A549 (cell line): ENCODE data around the gene TTLL9. TPM values are rescaled to one million over a fixed set of nuclear protein-coding genes. Genes with fewer than 3 reads are reported as not detected.
A peak's percentile ranks its signal among the peaks of the same experiment; 100 is the strongest.

Experiments used
- ATAC-seq, 2 experiments: fragments of 200-7000 bp in 1 of 2; fragments of >200 bp in 1 of 2; cut with Nextera tagmentation in 1 of 2; cut with Tn5 transposase in 1 of 2; 3 replicates each; pipeline versions ENCODE4 v1.8.0 to v1.9.1; 2018 to 2020; ENCODE audit warnings: mild to moderate bottlenecking in 1 of 2, moderate library complexity in 1 of 2
- CTCF ChIA-PET: fragments of 300-600 bp; sonication (Branson Sonifier 250); formaldehyde crosslinking; extraction: SDS; loops from one replicate; lab custom pipeline; 2021; ENCODE audit warnings: antibody characterized with exemption, inconsistent platforms; lab: Yijun Ruan, JAX
- POLR2A ChIA-PET: fragments of 350-600 bp; formaldehyde crosslinking; extraction: SDS; loops from one replicate; lab custom pipeline; 2021; ENCODE audit warnings: antibody characterized with exemption, inconsistent platforms; lab: Yijun Ruan, JAX
- DNase-seq, 2 experiments: peaks; one replicate each; pipeline versions ENCODE4 v3.0.0 to v3.0.0-alpha.2; 2011 to 2016; ENCODE audit warnings: low read depth in 1 of 2, low spot score in 1 of 2
- FAIRE-seq: peaks from 2 replicates; lab custom pipeline; 2011; peaks lifted over from hg19 to GRCh38; lab: Jason Lieb, UNC
- H3K27ac ChIP-seq, 2 experiments: fragments of >200 bp; sonication (Bioruptor Twin); formaldehyde crosslinking; 3 replicates each; pipeline ENCODE4 v1.5.1; 2016 to 2017
- H3K4me1 ChIP-seq: fragments of >200 bp; sonication (Bioruptor Twin); formaldehyde crosslinking; 3 replicates; pipeline ENCODE4 v1.6.1; 2016
- H3K4me2 ChIP-seq: fragments of >200 bp; sonication (Bioruptor Twin); formaldehyde crosslinking; 3 replicates; pipeline ENCODE4 v1.6.1; 2016
- H3K4me3 ChIP-seq: fragments of >200 bp; sonication (Bioruptor Twin); formaldehyde crosslinking; 3 replicates; pipeline ENCODE4 v1.5.1; 2016
- H3K9me3 ChIP-seq: fragments of >200 bp; sonication (Bioruptor Twin); formaldehyde crosslinking; 3 replicates; pipeline ENCODE4 v1.6.1; 2016
- CBX8 ChIP-seq: fragments of 200-600 bp; sonication (generic); IDR thresholded peaks from 2 replicates; pipeline ENCODE4 v1.6.1; 2016
- CHD2 ChIP-seq: fragments of 150-350 bp; IDR thresholded peaks from 2 replicates; pipeline ENCODE4 v1.6.1; 2014; ENCODE audit warnings: low read length; ENCODE audit not compliant: partially characterized antibody
- CHD4 ChIP-seq: fragments of 200-600 bp; sonication (generic); IDR thresholded peaks from 2 replicates; pipeline ENCODE4 v1.6.1; 2016; ENCODE audit warnings: antibody characterized with exemption, mild to moderate bottlenecking, borderline replicate concordance
- FOSB ChIP-seq: fragments of 250-450 bp; sonication (Bioruptor Pico); IDR thresholded peaks from 2 replicates; pipeline ENCODE4 v1.5.0; 2020; ENCODE audit warnings: mild to moderate bottlenecking, moderate library complexity
- HEYL ChIP-seq: fragments of 250-450 bp; sonication (Bioruptor Pico); IDR thresholded peaks from 2 replicates; pipeline ENCODE4 v1.8.0; 2021; ENCODE audit warnings: mild to moderate bottlenecking, moderate library complexity
- HOXA7 ChIP-seq: fragments of 250-450 bp; sonication (Bioruptor Pico); IDR thresholded peaks from 2 replicates; pipeline ENCODE4 v1.5.0; 2020; ENCODE audit warnings: mild to moderate bottlenecking, moderate library complexity
- HOXB13 ChIP-seq: fragments of 250-450 bp; sonication (Bioruptor Pico); IDR thresholded peaks from 2 replicates; pipeline ENCODE4 v1.5.0; 2020; ENCODE audit warnings: low read depth, mild to moderate bottlenecking, moderate library complexity
- HOXB5 ChIP-seq: fragments of 250-450 bp; sonication (Bioruptor Pico); IDR thresholded peaks from 2 replicates; pipeline ENCODE4 v1.5.0; 2020; ENCODE audit warnings: mild to moderate bottlenecking, moderate library complexity
- JUNB ChIP-seq: fragments of >200 bp; sonication (Bioruptor Twin); formaldehyde crosslinking; IDR thresholded peaks from 2 replicates; pipeline ENCODE4 v1.6.1; 2016
- KDM1A ChIP-seq: fragments of 200-600 bp; sonication (generic); IDR thresholded peaks from 2 replicates; pipeline ENCODE4 v1.6.1; 2016; ENCODE audit warnings: low read depth, mild to moderate bottlenecking
- KDM5A ChIP-seq: fragments of 200-600 bp; sonication (generic); IDR thresholded peaks from 2 replicates; pipeline ENCODE4 v1.6.1; 2016; ENCODE audit warnings: antibody characterized with exemption, mild to moderate bottlenecking
- MAZ ChIP-seq: fragments of 150-350 bp; IDR thresholded peaks from 2 replicates; pipeline ENCODE4 v1.6.1; 2014; ENCODE audit warnings: antibody characterized with exemption, low read depth, low read length, borderline replicate concordance
- NFE2L2 ChIP-seq: fragments of 150-350 bp; conservative IDR thresholded peaks from 2 replicates; pipeline ENCODE4 v1.6.1; 2014; ENCODE audit warnings: low read length
- NPAS2 ChIP-seq: fragments of 250-450 bp; sonication (Bioruptor Pico); IDR thresholded peaks from 2 replicates; pipeline ENCODE4 v1.8.0; 2022; ENCODE audit warnings: mild to moderate bottlenecking, moderate library complexity, borderline replicate concordance
- PHF8 ChIP-seq: fragments of 200-600 bp; sonication (generic); IDR thresholded peaks from 2 replicates; pipeline ENCODE4 v1.6.1; 2016; ENCODE audit warnings: low read depth, mild to moderate bottlenecking, antibody characterized with exemption, moderate library complexity, borderline replicate concordance
- POLR2A ChIP-seq: IDR thresholded peaks from 2 replicates; pipeline ENCODE4 v1.6.1; 2012; ENCODE audit warnings: mild to moderate bottlenecking, low read length
- RARB ChIP-seq: fragments of 250-450 bp; sonication (Bioruptor Pico); IDR thresholded peaks from 2 replicates; pipeline ENCODE4 v1.8.0; 2021; ENCODE audit warnings: mild to moderate bottlenecking, moderate library complexity
- RCOR1 ChIP-seq: fragments of 150-350 bp; IDR thresholded peaks from 2 replicates; pipeline ENCODE4 v1.6.1; 2014; ENCODE audit warnings: antibody characterized with exemption, low read length, low read depth
- RNF2 ChIP-seq: fragments of 200-600 bp; sonication (generic); IDR thresholded peaks from 2 replicates; pipeline ENCODE4 v1.6.1; 2016; ENCODE audit warnings: low read depth, mild to moderate bottlenecking, antibody characterized with exemption, moderate library complexity, borderline replicate concordance
- TP53 ChIP-seq: fragments of 250-450 bp; sonication (Bioruptor Pico); IDR thresholded peaks from 2 replicates; pipeline ENCODE4 v1.5.0; 2021; ENCODE audit warnings: mild to moderate bottlenecking, moderate library complexity
- ZC3H11A ChIP-seq: fragments of 450-650 bp; IDR thresholded peaks from 2 replicates; pipeline ENCODE4 v1.6.1; 2014; ENCODE audit warnings: antibody characterized with exemption, mild to moderate bottlenecking
- ZFP36 ChIP-seq: fragments of 450-650 bp; IDR thresholded peaks from 2 replicates; pipeline ENCODE4 v1.6.1; 2014; ENCODE audit warnings: borderline replicate concordance; ENCODE audit not compliant: partially characterized antibody
- WGBS: methylation state at CpG from one replicate; pipeline ENCODE4 v1.1.6; 2017; ENCODE audit errors: missing lambda C conversion rate; 5-methylcytosine and 5-hydroxymethylcytosine counted together
- polyA plus RNA-seq, 4 experiments: library from polyadenylated mRNA; depleted of rRNA in 3 of 4; stranded (reverse); fragments of >200 nt; fragmentation: RNase III in 1 of 4; extraction: RNeasy Plus Mini Kit Qiagen cat#74134 plus additional on column Dnase treatment in 1 of 4; gene quantifications; 2 replicates in 3 of 4; 3 replicates in 1 of 4; pipeline ENCODE4 v1.2.3, GENCODE V29; 2011 to 2017
- TF ChIP-seq, protein P1 (sequence below): fragments of >200 bp; sonication (Bioruptor Twin); formaldehyde crosslinking; IDR thresholded peaks from 3 replicates; pipeline ENCODE4 v1.5.1; 2016

The TTLL9 gene
- polyA plus RNA-seq, 2 of the 4 experiments (the other 2 are of a cell fraction) = 0.06 to 0.15 TPM

DNA sequence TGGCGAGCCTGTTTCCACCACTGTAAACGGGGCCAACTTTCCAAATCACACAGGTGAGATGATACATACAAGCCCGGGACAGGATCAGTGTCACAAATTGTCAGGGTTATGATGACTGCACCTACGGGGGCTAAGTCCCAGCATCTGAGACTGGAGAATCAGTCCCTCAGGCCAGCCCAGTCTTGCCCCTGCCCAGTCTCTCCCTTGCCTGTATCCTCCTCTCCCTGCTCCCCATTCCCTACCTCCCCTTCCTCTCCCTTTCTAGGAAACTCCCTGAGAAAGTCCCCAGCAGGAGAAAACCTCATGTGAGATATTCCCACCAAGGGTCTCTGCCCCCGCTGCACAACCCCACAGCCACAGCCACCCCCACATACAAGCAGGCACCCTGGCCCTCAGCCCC, 26.6 kb upstream of the TTLL9 start:
- ChIA-PET POLR2A (no interaction called here), CTCF (interaction anchor here (0.9 to 14.7 kb wide), 7 partner anchors 9 to 809 kb away, joined by 3 to 145 read pairs (median 17); partner anchors contain the start of gene PDRG1)
- FAIRE-seq (no peak), ATAC-seq (no peak), DNase-seq (no peak)
- Histone ChIP-seq H3K4me2 (peak overlapping the region; percentile 71; the same call in 2 of the 3 replicates), H3K27ac (peak overlapping the region; percentile 85 to 86), H3K9me3 (no peaks in the 10 kb centered on the region), H3K4me3 (no peak overlapping the region), H3K4me1 (peaks cover 72% of the 10 kb centered on the region)
- no peak for TF ChIP-seq CHD4
- no peak for TF ChIP-seq HOXA7
- no peak for TF ChIP-seq FOSB (CRISPR knock-in tag)
- no peak for TF ChIP-seq CHD2
- TF ChIP-seq, protein P1, sequence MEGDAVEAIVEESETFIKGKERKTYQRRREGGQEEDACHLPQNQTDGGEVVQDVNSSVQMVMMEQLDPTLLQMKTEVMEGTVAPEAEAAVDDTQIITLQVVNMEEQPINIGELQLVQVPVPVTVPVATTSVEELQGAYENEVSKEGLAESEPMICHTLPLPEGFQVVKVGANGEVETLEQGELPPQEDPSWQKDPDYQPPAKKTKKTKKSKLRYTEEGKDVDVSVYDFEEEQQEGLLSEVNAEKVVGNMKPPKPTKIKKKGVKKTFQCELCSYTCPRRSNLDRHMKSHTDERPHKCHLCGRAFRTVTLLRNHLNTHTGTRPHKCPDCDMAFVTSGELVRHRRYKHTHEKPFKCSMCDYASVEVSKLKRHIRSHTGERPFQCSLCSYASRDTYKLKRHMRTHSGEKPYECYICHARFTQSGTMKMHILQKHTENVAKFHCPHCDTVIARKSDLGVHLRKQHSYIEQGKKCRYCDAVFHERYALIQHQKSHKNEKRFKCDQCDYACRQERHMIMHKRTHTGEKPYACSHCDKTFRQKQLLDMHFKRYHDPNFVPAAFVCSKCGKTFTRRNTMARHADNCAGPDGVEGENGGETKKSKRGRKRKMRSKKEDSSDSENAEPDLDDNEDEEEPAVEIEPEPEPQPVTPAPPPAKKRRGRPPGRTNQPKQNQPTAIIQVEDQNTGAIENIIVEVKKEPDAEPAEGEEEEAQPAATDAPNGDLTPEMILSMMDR = no peak
- no peak for TF ChIP-seq PHF8
- TF ChIP-seq HEYL (CRISPR knock-in tag) = no peak
- TF ChIP-seq HOXB13 (CRISPR knock-in tag) = no peak
- TF ChIP-seq RNF2 = no peak
- TF ChIP-seq JUNB = no peak
- TF ChIP-seq ZFP36 = no peak
- 75% methylated on average over 4 of the region's 5 CpGs for WGBS

DNA sequence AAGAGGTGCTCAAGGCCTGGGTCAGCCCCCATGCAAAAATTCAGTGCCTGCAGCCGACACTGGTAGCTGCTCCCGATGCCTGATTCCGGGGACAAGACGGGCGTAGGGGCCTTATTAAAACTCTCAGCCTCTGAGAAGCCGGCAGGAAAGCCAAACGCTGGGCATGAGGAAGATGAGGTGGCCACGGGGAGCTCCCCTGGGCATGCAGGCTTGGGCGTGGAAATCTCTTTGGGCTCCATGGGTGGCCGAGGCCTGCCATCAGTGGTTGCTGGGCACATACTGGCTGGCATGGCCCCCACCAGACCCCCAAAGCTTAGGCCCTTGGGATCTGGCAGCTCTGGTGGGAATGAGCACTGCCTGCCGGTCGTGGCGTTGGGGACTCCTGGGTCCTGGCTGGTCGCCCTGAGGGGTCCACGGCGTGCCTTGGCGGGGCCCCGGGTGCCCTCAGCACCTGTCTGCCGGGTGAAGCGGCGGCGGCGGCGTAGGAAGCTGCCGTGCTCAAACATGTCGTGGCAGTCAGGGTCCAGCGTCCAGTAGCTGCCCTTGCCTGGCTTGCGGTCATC, 25.6 kb upstream of the TTLL9 start:
- CTCF ChIA-PET = interaction anchor here (0.5 to 14.7 kb wide), 12 partner anchors 8 to 808 kb away, joined by 3 to 145 read pairs (median 4); partner anchors contain the start of gene PDRG1

DNA sequence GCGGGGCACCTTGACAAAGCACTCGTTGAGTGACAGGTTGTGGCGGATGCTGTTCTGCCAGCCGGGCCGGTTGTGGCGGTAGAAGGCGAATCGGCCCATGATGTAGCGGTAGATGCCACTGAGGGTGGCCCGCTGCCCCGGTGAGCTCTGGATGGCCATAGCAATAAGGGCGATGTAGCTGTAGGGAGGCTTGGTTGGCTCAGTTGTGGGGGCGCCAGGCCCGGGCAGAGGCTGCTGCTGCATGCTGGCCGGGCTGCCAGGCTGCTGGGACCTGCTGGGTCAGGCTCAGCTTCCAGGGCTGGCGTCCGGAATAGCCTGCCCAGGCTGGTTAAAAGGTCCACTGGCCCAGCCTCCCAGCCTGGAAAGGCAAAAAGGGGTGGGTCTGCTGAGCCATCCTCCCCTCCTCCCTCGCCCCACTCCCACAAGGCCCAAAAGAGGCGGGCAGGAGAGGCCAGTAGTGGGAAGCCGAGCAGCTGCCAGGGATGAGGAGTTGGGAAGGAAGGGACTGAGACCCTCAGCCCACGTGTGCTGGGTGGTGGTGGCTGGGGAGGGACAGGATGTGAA, 25.1 kb upstream of the TTLL9 start, which contains the start of gene FOXS1:
Gene FOXS1, minus strand, starts transcription at position 305 of the 564 bp plus-strand sequence. Its CDS starts 62 bp downstream, at position 243.
- WGBS = 82% methylated on average over 21 of the region's 21 CpGs
- TF ChIP-seq TP53 (no peak), HOXB5 (CRISPR knock-in tag) (no peak), POLR2A (no peak), MAZ (no peak), RARB (no peak), KDM1A (no peak), HOXB13 (CRISPR knock-in tag) (no peak), NFE2L2 (no peak), CBX8 (no peak)
- no peak for DNase-seq
- Histone ChIP-seq H3K4me1 (peaks cover 57% of the 10 kb centered on the region), H3K4me3 (no peak within 1 kb of the TSS), H3K27ac (peak within 1 kb of the TSS; percentile 85 to 86), H3K9me3 (no peaks in the 10 kb centered on the region), H3K4me2 (peak within 1 kb of the TSS; percentile 71)
- ChIA-PET CTCF (interaction anchor here (0.9 to 14.7 kb wide), 13 partner anchors 8 to 229 kb away, joined by 3 to 145 read pairs (median 3); partner anchors contain the start of gene PDRG1), POLR2A (interaction anchor here (0.9 kb wide), 1 partner anchor 106 kb away, joined by 3 read pairs; the partner anchor contains the start of gene TPX2)
- peak in 1 of 2 experiments; percentile 15; a peak in 3 of 6 replicates for ATAC-seq
- FAIRE-seq = no peak

More for the DNA sequence above, 25.6 kb upstream of the TTLL9 start:
- no peak for DNase-seq
- Histone ChIP-seq H3K4me2 (peak overlapping the region; percentile 71), H3K9me3 (no peaks in the 10 kb centered on the region), H3K4me3 (no peak overlapping the region), H3K27ac (peak overlapping the region; percentile 85 to 86), H3K4me1 (peaks cover 62% of the 10 kb centered on the region)
- TF ChIP-seq RARB = no peak
- TF ChIP-seq RCOR1 = no peak
- TF ChIP-seq KDM5A = no peak
- TF ChIP-seq TP53 = no peak
- TF ChIP-seq NPAS2 (CRISPR knock-in tag) = no peak
- TF ChIP-seq CHD2 = no peak
- TF ChIP-seq, protein P1 = no peak
- no peak for TF ChIP-seq ZC3H11A
- POLR2A ChIA-PET = interaction anchor here (0.9 kb wide), 1 partner anchor 106 kb away, joined by 3 read pairs; the partner anchor contains the start of gene TPX2
- no peak for FAIRE-seq
- 86% methylated on average over 27 of the region's 28 CpGs for WGBS
- ATAC-seq = no peak
